ENCODE measurements around the gene OSBPL7.

DNA sequence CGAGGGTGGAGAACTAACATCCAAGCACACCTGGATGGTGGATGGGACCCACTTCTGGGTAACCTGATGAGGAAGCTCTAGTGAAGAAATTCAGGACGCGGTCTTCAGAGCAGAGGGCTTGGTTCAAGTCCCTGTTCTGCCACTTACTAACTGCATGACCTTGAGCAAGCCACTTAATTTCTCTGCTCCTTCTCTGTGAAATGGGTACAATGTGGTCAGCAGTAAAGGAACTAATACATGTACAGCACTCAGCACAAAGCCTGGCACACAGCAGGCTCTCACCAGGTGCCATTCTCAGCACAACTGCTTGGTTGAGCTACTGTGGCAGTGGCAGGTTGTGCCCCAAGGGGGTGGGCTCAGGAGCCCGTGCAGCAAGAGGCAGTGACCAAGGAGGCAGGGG lies 1.9 kb upstream of the OSBPL7 start:
- TF ChIP-seq EZH2 (IDR thresholded peaks at IDR 0.05; ENCODE audit: low read length) = no peak
- TF ChIP-seq, protein P1, sequence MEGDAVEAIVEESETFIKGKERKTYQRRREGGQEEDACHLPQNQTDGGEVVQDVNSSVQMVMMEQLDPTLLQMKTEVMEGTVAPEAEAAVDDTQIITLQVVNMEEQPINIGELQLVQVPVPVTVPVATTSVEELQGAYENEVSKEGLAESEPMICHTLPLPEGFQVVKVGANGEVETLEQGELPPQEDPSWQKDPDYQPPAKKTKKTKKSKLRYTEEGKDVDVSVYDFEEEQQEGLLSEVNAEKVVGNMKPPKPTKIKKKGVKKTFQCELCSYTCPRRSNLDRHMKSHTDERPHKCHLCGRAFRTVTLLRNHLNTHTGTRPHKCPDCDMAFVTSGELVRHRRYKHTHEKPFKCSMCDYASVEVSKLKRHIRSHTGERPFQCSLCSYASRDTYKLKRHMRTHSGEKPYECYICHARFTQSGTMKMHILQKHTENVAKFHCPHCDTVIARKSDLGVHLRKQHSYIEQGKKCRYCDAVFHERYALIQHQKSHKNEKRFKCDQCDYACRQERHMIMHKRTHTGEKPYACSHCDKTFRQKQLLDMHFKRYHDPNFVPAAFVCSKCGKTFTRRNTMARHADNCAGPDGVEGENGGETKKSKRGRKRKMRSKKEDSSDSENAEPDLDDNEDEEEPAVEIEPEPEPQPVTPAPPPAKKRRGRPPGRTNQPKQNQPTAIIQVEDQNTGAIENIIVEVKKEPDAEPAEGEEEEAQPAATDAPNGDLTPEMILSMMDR (optimal IDR thresholded peaks at IDR 0.05 in 1 of 3, IDR thresholded peaks at IDR 0.05 in 1 of 3, conservative IDR thresholded peaks at IDR 0.05 in 1 of 3; ENCODE audit: extremely low read depth in 1 of 3, insufficient read depth in 2 of 3, low read length in 3 of 3) = no peak

Data from keratinocyte (primary cell).